DND-41 (cell line): ENCODE results near the gene SUCO.

ENCODE experiments used
- ATAC-seq: fragments of 200-7000 bp; cut with Tn5 transposase; 3 replicates; pipeline ENCODE4 v1.9.1; 2021; ENCODE audit warnings: low read depth; ENCODE audit not compliant: insufficient read depth
- DNase-seq: peaks from one replicate; pipeline ENCODE4 v3.0.0-alpha.2; 2020
- H2AFZ ChIP-seq: 2 replicates; pipeline ENCODE4 v1.6.0; 2012; ENCODE audit warnings: low read depth, low read length
- H3K27ac ChIP-seq: 2 replicates; pipeline ENCODE4 v1.5.1; 2012; ENCODE audit warnings: low read length, inconsistent platforms
- H3K27me3 ChIP-seq: fragments of 200-600 bp; sonication (generic); 2 replicates; pipeline ENCODE4 v1.6.0; 2012; ENCODE audit warnings: low read length, mild to moderate bottlenecking, inconsistent platforms; ENCODE audit not compliant: insufficient read depth, poor library complexity
- H3K36me3 ChIP-seq: 2 replicates; pipeline ENCODE4 v1.5.1; 2012; ENCODE audit warnings: low read length, inconsistent platforms; ENCODE audit not compliant: insufficient read depth
- H3K4me1 ChIP-seq: 2 replicates; pipeline ENCODE4 v1.5.1; 2012; ENCODE audit warnings: mild to moderate bottlenecking, low read length; ENCODE audit not compliant: insufficient read depth
- H3K4me2 ChIP-seq: 2 replicates; pipeline ENCODE4 v1.6.0; 2012; ENCODE audit warnings: mild to moderate bottlenecking, moderate library complexity, low read length, inconsistent platforms; ENCODE audit not compliant: insufficient read depth
- H3K4me3 ChIP-seq, 2 experiments: fragments of 200-600 bp in 1 of 2; shearing (Covaris generic) in 1 of 2; 2 replicates each; pipeline ENCODE4 v1.5.1; 2012 to 2016; ENCODE audit warnings: inconsistent platforms in 2 of 2, low read length in 2 of 2, mild to moderate bottlenecking in 2 of 2, low read depth in 1 of 2, moderate library complexity in 1 of 2
- H3K79me2 ChIP-seq: 2 replicates; pipeline ENCODE4 v1.6.0; 2012; ENCODE audit warnings: low read length, inconsistent platforms; ENCODE audit not compliant: insufficient read depth
- H3K9ac ChIP-seq: 2 replicates; pipeline ENCODE4 v1.6.0; 2012; ENCODE audit warnings: low read depth, mild to moderate bottlenecking, inconsistent platforms, low read length, moderate library complexity
- H3K9me3 ChIP-seq: 2 replicates; pipeline ENCODE4 v1.5.1; 2012; ENCODE audit warnings: low read length, moderate library complexity, mild to moderate bottlenecking, inconsistent platforms; ENCODE audit not compliant: insufficient read depth, severe bottlenecking
- H4K20me1 ChIP-seq: 2 replicates; pipeline ENCODE4 v1.6.0; 2012; ENCODE audit warnings: low read length; ENCODE audit not compliant: insufficient read depth
- CTCF ChIP-seq: IDR thresholded peaks from 2 replicates; pipeline ENCODE4 v1.5.1; 2012; ENCODE audit warnings: borderline replicate concordance, low read length, moderate library complexity, mild to moderate bottlenecking; ENCODE audit not compliant: poor library complexity, severe bottlenecking; ENCODE audit errors: extremely low read depth
- EZH2 ChIP-seq: IDR thresholded peaks from 3 replicates; pipeline ENCODE4 v1.6.1; 2012; ENCODE audit warnings: borderline replicate concordance, low read depth, mild to moderate bottlenecking, moderate library complexity, low read length, inconsistent platforms; ENCODE audit not compliant: severe bottlenecking

Gene SUCO

GRCh38 chr1:172642970-172643369 is 110.0 kb downstream of the SUCO start:
- no peak overlapping the region for H2AFZ ChIP-seq
- H3K36me3 ChIP-seq, result no peaks in the 10 kb centered on the region
- no peak overlapping the region for H3K9ac ChIP-seq
- no peaks in the 10 kb centered on the region for H4K20me1 ChIP-seq
- H3K4me1 ChIP-seq, result peaks cover 70% of the 10 kb centered on the region
- TF ChIP-seq CTCF (no peak), EZH2 (no peak)
- H3K9me3 ChIP-seq, result no peaks in the 10 kb centered on the region
- no peaks in the 10 kb centered on the region for H3K79me2 ChIP-seq
- H3K4me2 ChIP-seq, result peak overlapping the region; percentile 64
- no peak overlapping the region for H3K4me3 ChIP-seq
- ATAC-seq (no peak), DNase-seq (no peak)
- H3K27me3 ChIP-seq, result no peaks in the 10 kb centered on the region
- H3K27ac ChIP-seq, result peak overlapping the region; percentile 34; the same call in 1 of the 2 replicates

DNA sequence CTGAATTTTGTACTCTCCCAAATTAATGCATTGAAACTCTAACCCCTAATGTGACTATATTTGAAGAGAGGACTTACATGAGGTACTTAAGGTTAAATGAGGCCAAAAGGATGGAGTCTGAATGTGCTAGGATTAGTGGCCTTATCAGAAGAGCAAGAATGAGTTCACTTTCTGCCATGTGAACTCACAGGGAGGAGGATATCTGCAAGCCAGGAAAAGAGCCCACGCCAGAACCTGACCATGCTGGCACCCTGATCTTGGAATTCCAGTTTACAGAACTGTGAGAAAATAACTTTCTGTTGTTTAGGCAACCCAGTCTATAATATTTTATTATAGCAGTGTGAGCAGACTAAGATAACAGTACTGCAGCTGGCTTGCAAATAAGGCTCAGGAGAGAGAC is 113.7 kb downstream of the SUCO start:
- Histone ChIP-seq H3K27me3 (no peaks in the 10 kb centered on the region), H3K4me2 (peak overlapping the region; percentile 47; the same call in 1 of the 2 replicates), H2AFZ (no peak overlapping the region), H3K4me3 (no peak overlapping the region), H3K79me2 (no peaks in the 10 kb centered on the region), H3K27ac (peak overlapping the region; percentile 55; the same call in 1 of the 2 replicates), H3K9ac (no peak overlapping the region), H3K4me1 (peaks cover 50% of the 10 kb centered on the region), H4K20me1 (no peaks in the 10 kb centered on the region), H3K36me3 (no peaks in the 10 kb centered on the region), H3K9me3 (no peaks in the 10 kb centered on the region)
- TF ChIP-seq EZH2 (no peak), CTCF (no peak)
- DNase-seq, result no peak
- no peak for ATAC-seq

GRCh38 chr1:172647110-172647564 is 114.2 kb downstream of the SUCO start:
- H3K27ac ChIP-seq, result peak overlapping the region; percentile 55; the same call in 1 of the 2 replicates
- peaks cover 52% of the 10 kb centered on the region for H3K4me1 ChIP-seq
- H2AFZ ChIP-seq, result no peak overlapping the region
- no peaks in the 10 kb centered on the region for H3K79me2 ChIP-seq
- H3K36me3 ChIP-seq, result no peaks in the 10 kb centered on the region
- DNase-seq, result peak; percentile 81
- H3K9me3 ChIP-seq, result no peaks in the 10 kb centered on the region
- peak overlapping the region; percentile 47 for H3K4me2 ChIP-seq
- H4K20me1 ChIP-seq, result no peaks in the 10 kb centered on the region
- H3K4me3 ChIP-seq, result no peak overlapping the region; a peak in 1 of 4 replicates
- TF ChIP-seq CTCF (peak; percentile 46), EZH2 (no peak)
- no peaks in the 10 kb centered on the region for H3K27me3 ChIP-seq
- H3K9ac ChIP-seq, result no peak overlapping the region
- peak; percentile 80 for ATAC-seq

DNA sequence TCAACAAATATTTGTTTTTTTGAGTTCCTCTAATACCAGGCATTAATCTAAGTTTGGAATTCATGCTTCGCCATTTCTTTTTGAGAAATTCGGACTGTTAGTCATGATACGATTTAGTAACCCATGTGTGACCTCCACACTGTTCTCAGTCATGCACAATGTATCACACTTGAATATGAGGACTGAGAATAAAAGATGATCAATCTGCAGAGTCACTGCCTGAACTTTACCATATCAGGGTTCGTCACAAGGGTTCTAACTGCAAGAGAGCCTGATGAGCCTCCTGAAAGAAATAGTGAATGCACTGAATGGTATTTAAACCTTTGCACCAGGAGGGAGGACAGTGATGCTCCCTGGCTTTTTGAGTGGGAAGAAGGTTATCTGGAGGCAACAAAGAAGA is 115.0 kb downstream of the SUCO start:
- Histone ChIP-seq H3K79me2 (no peaks in the 10 kb centered on the region), H2AFZ (no peak overlapping the region), H3K4me1 (peaks cover 55% of the 10 kb centered on the region), H3K4me3 (no peak overlapping the region), H3K9me3 (no peaks in the 10 kb centered on the region), H3K9ac (no peak overlapping the region), H3K27ac (no peak overlapping the region), H3K4me2 (no peak overlapping the region), H3K27me3 (no peaks in the 10 kb centered on the region), H3K36me3 (no peaks in the 10 kb centered on the region), H4K20me1 (no peaks in the 10 kb centered on the region)
- no peak for ATAC-seq
- TF ChIP-seq EZH2 (no peak), CTCF (no peak)
- DNase-seq, result no peak
